OCI-LY3 (cell line): ENCODE data around the gene BTRC.

Source experiments
- H2AFZ ChIP-seq: fragments of 200-600, 300-600 bp; shearing (Covaris generic); 2 replicates; pipeline ENCODE4 v1.6.0; 2014; ENCODE audit warnings: antibody characterized with exemption, low read depth, low read length
- H3K27ac ChIP-seq: fragments of 200-600, 300-600 bp; sonication (generic); 2 replicates; pipeline ENCODE4 v1.5.1; 2014; ENCODE audit warnings: mild to moderate bottlenecking, low read length, moderate library complexity, mixed read lengths
- H3K27me3 ChIP-seq: fragments of 200-600, 300-600 bp; sonication (generic); 2 replicates; pipeline ENCODE4 v1.6.1; 2014; ENCODE audit warnings: low read depth, low read length, mixed read lengths
- H3K36me3 ChIP-seq: fragments of 200-600, 300-600 bp; sonication (generic); replicated peaks from 2 replicates; pipeline ENCODE3; 2014; ENCODE audit warnings: low read depth, low read length, mixed read lengths
- H3K4me1 ChIP-seq: fragments of 300-600, 200-600 bp; sonication (generic); 2 replicates; pipeline ENCODE4 v1.6.1; 2014; ENCODE audit warnings: low read length, mixed read lengths
- H3K4me2 ChIP-seq: fragments of 200-600, 300-600 bp; sonication (generic); 2 replicates; pipeline ENCODE4 v1.6.1; 2014; ENCODE audit warnings: low read length, mixed read lengths
- H3K4me3 ChIP-seq: fragments of 300-600, 200-600 bp; sonication (generic); 2 replicates; pipeline ENCODE4 v1.5.1; 2014; ENCODE audit warnings: antibody characterized with exemption, mild to moderate bottlenecking, low read length, moderate library complexity
- H3K79me2 ChIP-seq: fragments of 300-600, 200-600 bp; shearing (Covaris generic); 2 replicates; pipeline ENCODE4 v1.6.1; 2014; ENCODE audit warnings: mild to moderate bottlenecking, low read length, mixed read lengths
- H3K9ac ChIP-seq: fragments of 300-600, 200-600 bp; shearing (Covaris generic); 2 replicates; pipeline ENCODE4 v1.6.0; 2014; ENCODE audit warnings: mild to moderate bottlenecking, low read length, moderate library complexity
- H3K9me3 ChIP-seq: fragments of 200-600, 300-600 bp; shearing (Covaris generic); 2 replicates; pipeline ENCODE4 v1.6.1; 2014; ENCODE audit warnings: low read length, mixed read lengths; ENCODE audit not compliant: insufficient read depth
- H4K20me1 ChIP-seq: fragments of 200-600, 300-600 bp; sonication (generic); 2 replicates; pipeline ENCODE4 v1.6.1; 2016; ENCODE audit warnings: low read length, mixed read lengths; ENCODE audit not compliant: insufficient read depth
- CTCF ChIP-seq: fragments of 200-600, 300-600 bp; sonication (generic); IDR thresholded peaks from 2 replicates; pipeline ENCODE4 v1.5.1; 2014; ENCODE audit warnings: antibody characterized with exemption, low read length, low read depth
- EZH2phosphoT487 ChIP-seq: fragments of 200-600 bp; shearing (Covaris generic); IDR thresholded peaks from 2 replicates; pipeline ENCODE4 v1.6.1; 2018; ENCODE audit warnings: antibody characterized with exemption, mixed run types, low read depth

The BTRC gene

GRCh38 chr10:101458869-101459268 lies 104.9 kb downstream of the BTRC start:
- Histone ChIP-seq H2AFZ (no peak overlapping the region), H3K4me3 (no peak overlapping the region), H3K9me3 (no peaks in the 10 kb centered on the region), H3K27ac (no peak overlapping the region), H4K20me1 (no peaks in the 10 kb centered on the region), H3K36me3 (no peaks in the 10 kb centered on the region), H3K4me2 (no peak overlapping the region), H3K79me2 (no peaks in the 10 kb centered on the region), H3K9ac (no peak overlapping the region), H3K27me3 (no peaks in the 10 kb centered on the region), H3K4me1 (no peaks in the 10 kb centered on the region)
- no peak for TF ChIP-seq EZH2phosphoT487
- TF ChIP-seq CTCF = no peak

- Histone ChIP-seq H3K4me3 (no peak overlapping the region), H3K27ac (no peak overlapping the region), H3K9ac (no peak overlapping the region), H3K9me3 (no peaks in the 10 kb centered on the region), H3K27me3 (no peaks in the 10 kb centered on the region), H3K4me1 (0 out of 2 replicates have a peak, but pooled peaks cover 3% of the 10 kb centered on the region), H2AFZ (no peak overlapping the region), H3K4me2 (no peak overlapping the region), H3K36me3 (no peaks in the 10 kb centered on the region), H4K20me1 (no peaks in the 10 kb centered on the region), H3K79me2 (no peaks in the 10 kb centered on the region)
- TF ChIP-seq CTCF = no peak
- TF ChIP-seq EZH2phosphoT487 = no peak
Observed at GRCh38 chr10:101464082-101464481, 110.1 kb downstream of the BTRC start.

DNA sequence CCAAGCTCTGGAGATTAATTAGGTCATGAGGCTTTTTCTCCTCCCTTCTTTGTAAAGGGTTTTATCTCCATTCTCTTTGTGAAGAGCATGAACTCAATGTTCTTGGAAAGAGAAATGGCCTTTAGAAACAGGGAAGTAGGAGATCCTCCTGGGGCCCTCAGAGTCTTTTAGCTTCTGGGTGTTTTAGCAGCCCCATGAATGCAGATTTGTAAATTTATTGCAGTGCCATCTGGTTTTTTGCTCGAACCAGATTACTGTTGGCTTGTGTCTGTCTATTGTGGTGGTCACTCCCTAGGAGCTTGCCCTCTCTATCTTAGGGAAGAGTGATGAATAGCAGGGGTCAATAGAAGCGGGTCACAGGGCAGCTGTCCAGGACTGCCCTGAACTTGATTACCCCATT lies 110.6 kb downstream of the BTRC start:
- H4K20me1 ChIP-seq = no peaks in the 10 kb centered on the region
- no peaks in the 10 kb centered on the region for H3K79me2 ChIP-seq
- no peak overlapping the region for H2AFZ ChIP-seq
- 0 out of 2 replicates have a peak, but pooled peaks cover 3% of the 10 kb centered on the region for H3K4me1 ChIP-seq
- H3K27ac ChIP-seq = no peak overlapping the region
- no peak overlapping the region for H3K9ac ChIP-seq
- no peak overlapping the region for H3K4me3 ChIP-seq
- TF ChIP-seq CTCF (no peak), EZH2phosphoT487 (no peak)
- no peak overlapping the region for H3K4me2 ChIP-seq
- H3K36me3 ChIP-seq = no peaks in the 10 kb centered on the region
- no peaks in the 10 kb centered on the region for H3K27me3 ChIP-seq
- H3K9me3 ChIP-seq = no peaks in the 10 kb centered on the region

GRCh38 chr10:101466016-101466912 lies 112.3 kb downstream of the BTRC start:
- Histone ChIP-seq H3K36me3 (no peaks in the 10 kb centered on the region), H3K79me2 (no peaks in the 10 kb centered on the region), H2AFZ (no peak overlapping the region), H3K27ac (no peak overlapping the region), H3K4me1 (0 out of 2 replicates have a peak, but pooled peaks cover 3% of the 10 kb centered on the region), H3K9ac (no peak overlapping the region), H3K4me3 (no peak overlapping the region), H4K20me1 (no peaks in the 10 kb centered on the region), H3K9me3 (no peaks in the 10 kb centered on the region), H3K4me2 (no peak overlapping the region), H3K27me3 (no peaks in the 10 kb centered on the region)
- TF ChIP-seq CTCF (no peak), EZH2phosphoT487 (no peak)
